ENCODE results near the gene MORN1.

- TF ChIP-seq, protein P1, sequence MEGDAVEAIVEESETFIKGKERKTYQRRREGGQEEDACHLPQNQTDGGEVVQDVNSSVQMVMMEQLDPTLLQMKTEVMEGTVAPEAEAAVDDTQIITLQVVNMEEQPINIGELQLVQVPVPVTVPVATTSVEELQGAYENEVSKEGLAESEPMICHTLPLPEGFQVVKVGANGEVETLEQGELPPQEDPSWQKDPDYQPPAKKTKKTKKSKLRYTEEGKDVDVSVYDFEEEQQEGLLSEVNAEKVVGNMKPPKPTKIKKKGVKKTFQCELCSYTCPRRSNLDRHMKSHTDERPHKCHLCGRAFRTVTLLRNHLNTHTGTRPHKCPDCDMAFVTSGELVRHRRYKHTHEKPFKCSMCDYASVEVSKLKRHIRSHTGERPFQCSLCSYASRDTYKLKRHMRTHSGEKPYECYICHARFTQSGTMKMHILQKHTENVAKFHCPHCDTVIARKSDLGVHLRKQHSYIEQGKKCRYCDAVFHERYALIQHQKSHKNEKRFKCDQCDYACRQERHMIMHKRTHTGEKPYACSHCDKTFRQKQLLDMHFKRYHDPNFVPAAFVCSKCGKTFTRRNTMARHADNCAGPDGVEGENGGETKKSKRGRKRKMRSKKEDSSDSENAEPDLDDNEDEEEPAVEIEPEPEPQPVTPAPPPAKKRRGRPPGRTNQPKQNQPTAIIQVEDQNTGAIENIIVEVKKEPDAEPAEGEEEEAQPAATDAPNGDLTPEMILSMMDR (IDR thresholded peaks at IDR 0.05; ENCODE audit: poor library complexity, severe bottlenecking), result no peak
- TF ChIP-seq EZH2 (IDR thresholded peaks at IDR 0.05; ENCODE audit: borderline replicate concordance, insufficient read depth, low read length, poor library complexity, severe bottlenecking) (no peak), REST (IDR thresholded peaks at IDR 0.05; ENCODE audit: borderline replicate concordance) (no peak), MXI1 (conservative IDR thresholded peaks at IDR 0.05; ENCODE audit: poor library complexity, severe bottlenecking) (no peak)
Observed at GRCh38 chr1:2393471-2393877, 2.1 kb upstream of the MORN1 start.

Measured in neural cell (in vitro differentiated cells).